ENCODE results near the gene PPARA. TPM values are rescaled to one million over a fixed set of nuclear protein-coding genes. Genes with fewer than 3 reads are reported as not detected.

The PPARA gene
- total and polyA plus RNA-seq, 2 of the 4 experiments (the other 2 are of a cell fraction) = 3.1 to 7.0 TPM

DNA sequence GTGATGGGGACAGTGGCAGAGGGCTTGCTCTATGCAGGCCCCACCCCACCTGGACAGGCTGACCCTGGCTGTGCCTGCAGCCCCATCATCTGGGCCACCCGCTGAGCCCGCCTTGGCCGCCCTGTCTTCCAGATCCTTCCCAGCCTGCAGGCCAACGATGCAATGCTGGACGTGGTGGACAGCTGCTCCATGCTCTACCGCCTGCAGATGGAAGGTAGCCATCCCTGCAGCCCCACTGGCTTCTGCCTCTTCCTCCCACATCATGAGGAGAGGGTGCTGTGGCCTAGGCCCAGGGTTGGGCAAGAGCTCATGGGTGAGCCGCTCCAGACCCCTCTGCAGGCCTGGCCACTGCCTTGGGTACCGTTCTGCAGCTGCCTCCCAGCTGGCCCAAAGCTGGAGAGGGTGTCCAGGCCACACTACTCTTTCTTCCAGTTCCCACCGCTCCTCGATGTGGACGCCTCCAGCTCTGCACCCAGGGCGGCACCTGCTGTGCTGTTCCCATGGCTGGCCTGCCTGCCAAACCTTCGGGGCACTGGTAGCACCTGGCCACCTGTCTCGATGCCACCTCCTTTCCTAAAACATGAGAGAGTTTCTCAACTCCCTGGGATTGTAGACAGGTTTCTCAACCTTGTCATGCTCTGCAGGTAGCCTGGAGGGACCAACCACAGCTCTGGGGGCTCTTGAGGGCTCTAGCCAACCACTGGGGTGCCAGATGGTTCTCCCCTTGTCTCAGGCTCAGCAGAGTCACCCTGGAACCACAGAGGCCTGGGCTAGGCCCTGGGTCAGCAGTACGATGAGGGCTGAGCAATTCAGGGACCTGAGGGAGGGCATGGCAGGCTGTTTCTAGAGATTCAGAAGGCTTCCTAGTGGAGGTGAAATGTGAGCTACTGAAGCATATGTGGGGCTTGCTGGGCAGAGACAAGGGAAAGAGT lies 136.9 kb downstream of the PPARA start:
- 86% methylated on average over 6 of the region's 15 CpGs; no CpG with 5 or more reads in 1 of the 2 experiments for WGBS, 2 experiments (ENCODE audit: extremely low coverage in 2 of 2, insufficient read length in 1 of 2)
- Histone ChIP-seq H3K9ac (ENCODE audit: low read depth, low read length) (no peak overlapping the region), H3K27me3 (ENCODE audit: control insufficient read depth, insufficient read depth, low read length) (no peaks in the 10 kb centered on the region), H3K23ac (ENCODE audit: low read depth, low read length) (no peak overlapping the region), H4K8ac (ENCODE audit: low read depth in 2 of 2, low read length in 2 of 2) (no peak overlapping the region), H3K18ac (ENCODE audit: low read depth, low read length) (no peak overlapping the region), H3K9me3 (ENCODE audit: control insufficient read depth, insufficient read depth, low read length) (no peaks in the 10 kb centered on the region), H3K4me2 (ENCODE audit: low read depth, low read length) (no peak overlapping the region), H2BK120ac (ENCODE audit: low read depth, low read length) (no peak overlapping the region), H3K56ac (ENCODE audit: extremely low read depth, insufficient read depth, low read length) (no peak overlapping the region), H2BK15ac (ENCODE audit: low read depth, low read length) (no peak overlapping the region), H3K9me1 (ENCODE audit: insufficient read depth, low read length) (0 out of 2 replicates have a peak, but pooled peaks cover 2% of the 10 kb centered on the region), H2AFZ (replicated peaks; ENCODE audit: low read length, poor library complexity) (no peak overlapping the region), H4K20me1 (ENCODE audit: insufficient read depth, low read length) (no peaks in the 10 kb centered on the region), H4K91ac (ENCODE audit: insufficient read depth, low read depth, low read length) (no peak overlapping the region), H3K4me3 (ENCODE audit: insufficient read depth, low read depth, low read length) (no peak overlapping the region), H3K4me1 (ENCODE audit: control insufficient read depth, insufficient read depth, low read length) (no peaks in the 10 kb centered on the region), H3K14ac (replicated peaks; ENCODE audit: low read depth, low read length) (no peak overlapping the region), H2BK20ac (ENCODE audit: low read depth, low read length) (no peak overlapping the region), H3K36me3 (ENCODE audit: control insufficient read depth, insufficient read depth, low read length) (peaks cover 59% of the 10 kb centered on the region), H3K4ac (ENCODE audit: low read depth, low read length) (no peak overlapping the region), H2AK5ac (ENCODE audit: low read depth, low read length) (no peak overlapping the region), H3K27ac (ENCODE audit: insufficient read depth, low read length) (no peak overlapping the region), H3K79me1 (ENCODE audit: low read depth in 1 of 2, low read length in 2 of 2) (no peaks in the 10 kb centered on the region), H2AK9ac (replicated peaks; ENCODE audit: low read depth, low read length, poor library complexity) (no peak overlapping the region), H2BK5ac (ENCODE audit: low read depth, low read length, poor library complexity, severe bottlenecking) (no peak overlapping the region), H4K5ac (ENCODE audit: low read depth, low read length) (no peak overlapping the region; the same call in 1 of the 2 replicates)
- no TSS peak for BruUV-seq (replicated peaks)
- ATAC-seq (ENCODE audit: low read depth) (no peak), DNase-seq (no peak)
- intact Hi-C loops (cut with micrococcal nuclease) = no loop called here
- ChIA-PET CTCF (no interaction called here), POLR2A (ENCODE audit: unreplicated experiment) (interaction anchor here (0.6 to 0.7 kb wide), 2 partner anchors 33 to 173 kb away, joined by 4 to 8 read pairs; no protein-coding TSS in a partner anchor)
- in situ Hi-C loops (cut with MboI; ENCODE audit: low sequenced_read_pairs) = no loop called here
- TF ChIP-seq BHLHE40 (IDR thresholded peaks at IDR 0.05; ENCODE audit: low read depth, low read length) = no peak
- no peak for TF ChIP-seq POLR2A (IDR thresholded peaks at IDR 0.05; ENCODE audit: low read depth, low read length)
- no peak for TF ChIP-seq CEBPB (IDR thresholded peaks at IDR 0.05; ENCODE audit: low read depth, low read length)
- TF ChIP-seq MAFK (IDR thresholded peaks at IDR 0.05; ENCODE audit: low read depth, low read length) = no peak
- no peak for TF ChIP-seq MXI1 (IDR thresholded peaks at IDR 0.05; ENCODE audit: borderline replicate concordance, low read depth, low read length)
- dilution Hi-C loops (cut with HindIII; ENCODE audit: low sequenced_read_pairs, unreplicated experiment) = no loop called here

Data from IMR-90 (cell line).